Measurements from ENCODE around the gene ILF3.

Gene ILF3

DNA sequence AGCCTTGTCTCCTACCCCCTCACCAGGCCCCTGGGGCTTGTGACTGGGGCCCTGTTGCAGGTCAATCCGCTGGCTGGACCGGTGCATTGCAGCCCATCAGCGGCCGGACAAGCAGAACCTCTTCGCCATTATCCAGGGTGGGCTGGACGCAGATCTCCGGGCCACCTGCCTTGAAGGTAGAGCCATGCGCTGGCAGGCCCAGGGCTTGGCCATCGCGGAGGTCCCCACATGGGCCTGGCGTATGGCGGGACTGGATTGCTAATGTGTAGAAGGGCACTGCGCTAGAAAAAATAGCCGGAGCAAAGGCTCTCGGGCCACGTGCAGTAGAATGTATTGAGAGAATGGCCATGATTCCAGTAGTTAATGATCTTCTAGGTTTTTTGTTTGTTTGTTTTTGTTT lies 53.3 kb downstream of the ILF3 start:
- H3K36me3 Mint-ChIP-seq: peaks cover 2% of the 10 kb centered on the region
- no peak overlapping the region for H3K27ac Mint-ChIP-seq
- CTCF ChIA-PET: interaction anchor here (0.7 kb wide), 1 partner anchor 11 kb away, joined by 3 read pairs; the partner anchor contains the start of gene DNM2
- no peaks in the 10 kb centered on the region for H3K4me1 Mint-ChIP-seq
- no peak for DNase-seq
- H3K27me3 Mint-ChIP-seq: no peaks in the 10 kb centered on the region
- no peak overlapping the region for H3K4me3 Mint-ChIP-seq
- no peaks in the 10 kb centered on the region for H3K9me3 Mint-ChIP-seq

DNA sequence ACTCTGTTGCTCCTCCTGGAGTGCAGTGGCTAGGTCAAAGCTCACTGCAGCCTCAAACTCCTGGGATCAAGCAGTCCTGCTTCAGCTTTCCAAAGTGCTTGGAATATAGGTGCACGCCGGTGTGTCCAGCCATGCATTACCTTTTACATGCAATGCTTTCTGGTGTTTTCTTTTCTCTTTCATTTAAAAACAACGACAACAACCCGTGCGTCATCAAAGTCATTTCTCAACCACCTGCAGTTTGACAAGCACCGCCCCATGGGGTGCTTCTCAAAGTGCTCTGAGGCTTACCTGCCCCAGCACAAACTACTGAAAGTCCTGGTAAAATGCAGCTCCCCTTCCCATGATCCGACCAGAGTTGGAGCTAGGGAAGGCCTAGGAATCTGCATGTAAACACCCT lies 54.1 kb downstream of the ILF3 start:
- Mint-ChIP-seq H3K36me3 (peaks cover 2% of the 10 kb centered on the region), H3K27me3 (no peaks in the 10 kb centered on the region), H3K4me3 (no peak overlapping the region), H3K9me3 (no peaks in the 10 kb centered on the region), H3K4me1 (peaks cover 3% of the 10 kb centered on the region), H3K27ac (no peak overlapping the region)
- CTCF ChIA-PET: interaction anchor here (1.2 kb wide), 1 partner anchor 9 kb away, joined by 5 read pairs; the partner anchor contains the start of gene DNM2
- DNase-seq: no peak

DNA sequence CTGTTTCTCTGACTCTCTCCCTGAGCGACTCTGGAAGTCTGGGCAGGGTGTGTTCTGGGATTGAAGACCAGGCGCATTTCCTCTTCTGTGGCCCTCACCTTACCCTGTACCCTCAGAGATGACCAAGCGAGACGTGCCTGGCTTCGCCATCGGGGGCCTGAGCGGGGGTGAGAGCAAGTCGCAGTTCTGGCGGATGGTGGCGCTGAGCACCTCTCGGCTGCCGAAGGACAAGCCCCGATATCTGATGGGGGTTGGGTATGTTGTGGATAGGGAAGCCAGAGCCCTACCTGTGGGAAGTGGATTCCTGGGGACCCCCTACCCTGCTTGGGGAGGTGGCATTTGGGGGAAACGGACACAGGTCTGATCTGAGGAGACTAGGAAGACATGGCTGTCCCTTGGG lies 57.9 kb downstream of the ILF3 start:
- CTCF ChIA-PET: interaction anchor here (1.3 kb wide), 1 partner anchor 13 kb away, joined by 4 read pairs; no protein-coding TSS in a partner anchor
- peaks cover 7% of the 10 kb centered on the region for H3K36me3 Mint-ChIP-seq

DNA sequence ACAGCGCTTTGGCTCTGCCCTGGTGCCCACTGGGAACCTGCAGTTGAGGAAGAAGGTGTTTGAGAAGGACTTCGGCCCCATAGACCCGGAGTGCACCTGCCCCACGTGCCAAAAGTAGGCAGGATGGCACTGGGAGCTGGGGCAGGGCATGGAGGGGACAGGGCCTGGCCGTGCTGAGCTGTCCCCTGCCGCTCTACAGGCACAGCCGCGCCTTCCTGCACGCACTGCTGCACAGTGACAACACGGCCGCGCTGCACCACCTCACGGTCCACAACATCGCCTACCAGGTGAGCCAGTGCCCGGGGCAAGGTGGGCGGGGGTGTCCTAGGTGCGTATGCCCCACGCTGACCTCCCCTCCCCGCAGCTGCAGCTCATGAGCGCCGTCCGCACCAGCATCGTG lies 58.6 kb downstream of the ILF3 start:
- Mint-ChIP-seq H3K27me3 (no peaks in the 10 kb centered on the region), H3K36me3 (peaks cover 7% of the 10 kb centered on the region), H3K4me3 (no peak overlapping the region), H3K9me3 (no peaks in the 10 kb centered on the region), H3K27ac (no peak overlapping the region), H3K4me1 (peaks cover 17% of the 10 kb centered on the region)
- CTCF ChIA-PET: no interaction called here
- DNase-seq: no peak

More for the DNA sequence above, 57.9 kb downstream of the ILF3 start:
- Mint-ChIP-seq H3K27me3 (no peaks in the 10 kb centered on the region), H3K4me3 (no peak overlapping the region), H3K9me3 (no peaks in the 10 kb centered on the region), H3K27ac (no peak overlapping the region), H3K4me1 (peaks cover 14% of the 10 kb centered on the region)
- no peak for DNase-seq

DNA sequence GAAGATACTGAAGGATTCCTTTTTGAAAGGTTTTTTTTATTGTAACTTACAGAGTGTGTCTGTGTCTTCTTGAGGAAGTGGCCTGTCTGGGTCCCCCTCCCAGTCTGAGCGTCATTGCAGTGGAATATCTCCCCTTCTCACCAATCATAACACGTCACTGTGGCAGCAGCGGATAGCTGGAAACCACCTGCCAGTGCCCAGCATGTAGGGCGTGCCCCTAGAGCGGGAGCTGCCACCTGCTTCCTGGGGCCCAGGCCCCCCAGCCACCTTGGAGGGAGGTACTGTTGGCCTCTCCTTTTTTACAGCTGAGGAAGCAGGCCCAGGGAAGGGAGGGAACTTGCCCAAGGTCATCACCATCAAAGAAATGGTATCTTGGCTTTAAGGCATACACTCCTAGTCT lies 59.2 kb downstream of the ILF3 start:
- no peak overlapping the region for H3K27ac Mint-ChIP-seq
- no peak overlapping the region for H3K4me3 Mint-ChIP-seq
- peaks cover 7% of the 10 kb centered on the region for H3K36me3 Mint-ChIP-seq
- DNase-seq: peak; percentile 28
- no peaks in the 10 kb centered on the region for H3K27me3 Mint-ChIP-seq
- CTCF ChIA-PET: no interaction called here
- no peaks in the 10 kb centered on the region for H3K9me3 Mint-ChIP-seq
- H3K4me1 Mint-ChIP-seq: peaks cover 17% of the 10 kb centered on the region

DNA sequence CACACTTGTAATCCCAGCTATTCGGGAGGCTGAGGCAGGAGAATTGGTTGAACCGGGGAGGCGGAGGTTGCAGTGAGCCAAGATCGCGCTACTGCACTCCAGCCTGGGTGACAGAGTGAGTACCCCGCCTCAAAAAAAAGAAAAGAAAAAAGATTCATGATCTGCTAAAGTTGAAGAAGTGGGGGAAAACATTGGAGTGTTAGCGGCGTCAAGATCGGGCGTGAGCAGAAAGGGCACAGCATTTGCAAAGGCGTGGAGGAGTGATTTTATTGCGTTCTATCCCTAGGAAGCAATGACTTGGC lies 62.9 kb downstream of the ILF3 start:
- Mint-ChIP-seq H3K4me3 (peak overlapping the region; percentile 68), H3K9me3 (no peaks in the 10 kb centered on the region), H3K36me3 (peaks cover 19% of the 10 kb centered on the region), H3K27ac (peak overlapping the region; percentile 78), H3K4me1 (peaks cover 43% of the 10 kb centered on the region), H3K27me3 (no peaks in the 10 kb centered on the region)
- no peak for DNase-seq
- CTCF ChIA-PET: interaction anchor here (0.6 to 8.9 kb wide), 20 partner anchors 8 to 224 kb away, joined by 3 to 142 read pairs (median 8); partner anchors contain the start of genes CARM1 and TMED1

DNA sequence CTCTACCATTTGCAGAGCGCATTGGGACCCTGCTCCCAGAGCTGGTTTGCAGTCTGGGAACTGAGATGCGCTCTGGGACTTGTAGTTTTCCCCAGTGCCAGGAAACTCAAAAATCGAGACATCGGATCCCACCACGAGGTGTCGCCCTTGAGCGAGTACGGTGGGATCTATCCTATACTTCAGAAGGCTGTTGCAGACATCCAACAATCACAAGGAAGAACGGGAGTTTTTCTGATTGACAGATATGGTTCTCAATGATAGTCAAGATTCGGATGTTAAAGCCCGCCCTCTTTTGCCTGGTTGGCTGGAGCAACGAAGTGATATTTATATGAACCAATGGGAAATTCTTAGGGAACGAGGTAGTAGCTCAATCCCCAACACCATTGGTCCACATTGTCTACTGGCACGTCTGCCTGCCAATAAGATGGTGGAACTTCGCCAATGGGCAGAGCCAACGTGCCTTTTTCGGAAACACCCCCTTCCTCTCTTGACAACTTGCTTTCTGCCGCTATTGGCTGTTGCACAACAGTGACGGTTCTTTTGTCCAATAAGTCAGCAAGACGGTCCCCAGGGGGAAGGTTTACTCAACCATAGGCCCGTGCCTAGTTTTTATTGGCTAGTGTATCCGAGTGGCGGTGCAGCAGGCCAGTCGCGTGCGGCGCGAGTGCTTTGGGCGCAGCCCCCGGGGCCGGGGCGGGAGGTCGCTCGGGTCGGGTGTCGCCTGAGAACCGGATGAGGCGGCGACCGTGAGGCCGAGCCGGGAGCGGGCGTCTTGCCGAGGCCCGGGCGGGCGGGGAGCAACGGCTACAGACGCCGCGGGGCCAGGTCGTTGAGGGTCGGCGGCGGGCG lies 63.4 kb downstream of the ILF3 start, which contains the start of gene DNM2:
DNM2 (plus strand) TSS at position 724 of the 849 bp plus-strand sequence. CDS start 164 bp downstream, outside the sequence.
- peak; percentile 98 for DNase-seq
- Mint-ChIP-seq H3K9me3 (no peaks in the 10 kb centered on the region), H3K36me3 (peaks cover 19% of the 10 kb centered on the region), H3K27ac (peak within 1 kb of the TSS; percentile 93), H3K4me3 (peak within 1 kb of the TSS; percentile 98), H3K4me1 (peaks cover 43% of the 10 kb centered on the region), H3K27me3 (no peaks in the 10 kb centered on the region)
- CTCF ChIA-PET: interaction anchor here (0.6 to 8.9 kb wide), 26 partner anchors 9 to 224 kb away, joined by 3 to 142 read pairs (median 4); partner anchors contain the start of genes CARM1, QTRT1 and TMED1

DNA sequence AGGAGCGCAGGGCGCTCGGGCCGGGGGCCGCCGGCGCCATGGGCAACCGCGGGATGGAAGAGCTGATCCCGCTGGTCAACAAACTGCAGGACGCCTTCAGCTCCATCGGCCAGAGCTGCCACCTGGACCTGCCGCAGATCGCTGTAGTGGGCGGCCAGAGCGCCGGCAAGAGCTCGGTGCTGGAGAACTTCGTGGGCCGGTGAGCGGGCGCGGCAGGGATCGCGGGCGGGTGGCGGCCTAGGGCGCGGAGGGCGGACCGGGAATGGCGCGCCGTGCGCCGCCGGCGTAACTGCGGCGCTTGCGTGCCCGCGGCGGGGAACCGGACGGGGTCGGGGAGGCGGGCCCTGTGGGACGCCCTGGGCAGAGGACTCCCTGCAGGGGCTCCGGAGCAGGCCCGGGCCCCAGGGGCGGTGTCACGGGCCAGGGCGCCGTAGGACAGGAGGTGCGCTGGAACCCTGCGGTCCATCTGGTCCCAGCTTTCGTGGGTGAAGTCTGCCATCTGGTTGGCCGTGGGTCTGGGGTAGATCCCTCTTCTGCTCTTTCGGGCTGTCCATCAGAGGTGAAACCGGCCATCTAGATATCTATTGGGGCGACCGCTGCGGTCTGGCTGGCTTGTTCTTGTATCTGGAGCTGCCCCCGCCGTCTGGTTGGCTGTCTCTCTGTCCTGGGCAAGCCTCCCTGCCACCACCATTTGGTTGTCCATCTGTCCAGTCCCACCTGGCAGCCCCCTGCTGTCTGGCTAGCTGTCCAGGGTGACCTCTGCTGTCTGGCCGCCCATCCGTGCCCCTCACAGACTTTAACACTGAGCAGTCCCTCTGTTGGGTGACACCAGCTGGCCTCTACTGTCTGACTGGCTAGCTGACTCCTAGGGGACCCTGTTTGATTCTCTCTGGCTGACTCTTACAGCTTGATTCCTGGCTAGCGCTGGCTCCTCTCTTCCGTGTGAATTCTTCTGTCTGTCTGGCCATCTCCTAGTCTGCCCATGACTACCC lies 64.4 kb downstream of the ILF3 start:
- DNase-seq: peak; percentile 70
- Mint-ChIP-seq H3K4me3 (peak overlapping the region; percentile 98), H3K4me1 (peaks cover 43% of the 10 kb centered on the region), H3K27ac (peak overlapping the region; percentile 93), H3K27me3 (no peaks in the 10 kb centered on the region), H3K36me3 (peaks cover 21% of the 10 kb centered on the region), H3K9me3 (no peaks in the 10 kb centered on the region)
- CTCF ChIA-PET: interaction anchor here (0.7 to 8.9 kb wide), 25 partner anchors 9 to 154 kb away, joined by 3 to 142 read pairs (median 4); partner anchors contain the start of genes CARM1, QTRT1 and TMED1

DNA sequence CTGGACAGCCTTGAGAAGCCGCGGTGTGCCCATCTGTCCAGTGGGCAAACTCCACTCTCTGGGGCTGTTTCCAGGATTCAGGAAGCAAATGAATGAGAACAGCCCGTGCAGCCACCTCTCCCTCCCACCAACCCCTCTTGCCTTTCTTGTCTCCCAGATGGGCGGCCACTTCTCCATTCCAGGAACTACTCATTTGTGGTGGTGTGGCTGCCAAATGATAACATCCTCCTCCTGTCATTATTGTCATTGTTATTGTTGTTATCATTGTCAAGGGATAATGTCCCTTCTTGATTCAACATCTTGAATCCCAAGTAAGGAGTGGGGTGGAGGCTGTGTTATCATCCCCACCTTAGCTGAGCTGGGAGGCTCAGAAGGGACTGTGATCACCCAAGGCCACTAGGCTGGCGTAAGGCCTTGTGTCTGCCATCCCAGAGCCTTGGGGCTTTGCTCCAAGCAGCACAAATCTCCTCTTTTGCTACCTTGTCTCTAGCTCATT lies 65.4 kb downstream of the ILF3 start:
- Mint-ChIP-seq H3K4me3 (peak overlapping the region; percentile 98), H3K27ac (peak overlapping the region; percentile 93), H3K36me3 (peaks cover 18% of the 10 kb centered on the region), H3K4me1 (peaks cover 45% of the 10 kb centered on the region), H3K9me3 (no peaks in the 10 kb centered on the region), H3K27me3 (no peaks in the 10 kb centered on the region)
- DNase-seq: peak; percentile 35
- CTCF ChIA-PET: interaction anchor here (0.9 to 8.9 kb wide), 7 partner anchors 8 to 145 kb away, joined by 3 to 142 read pairs (median 3); no protein-coding TSS in a partner anchor

DNA sequence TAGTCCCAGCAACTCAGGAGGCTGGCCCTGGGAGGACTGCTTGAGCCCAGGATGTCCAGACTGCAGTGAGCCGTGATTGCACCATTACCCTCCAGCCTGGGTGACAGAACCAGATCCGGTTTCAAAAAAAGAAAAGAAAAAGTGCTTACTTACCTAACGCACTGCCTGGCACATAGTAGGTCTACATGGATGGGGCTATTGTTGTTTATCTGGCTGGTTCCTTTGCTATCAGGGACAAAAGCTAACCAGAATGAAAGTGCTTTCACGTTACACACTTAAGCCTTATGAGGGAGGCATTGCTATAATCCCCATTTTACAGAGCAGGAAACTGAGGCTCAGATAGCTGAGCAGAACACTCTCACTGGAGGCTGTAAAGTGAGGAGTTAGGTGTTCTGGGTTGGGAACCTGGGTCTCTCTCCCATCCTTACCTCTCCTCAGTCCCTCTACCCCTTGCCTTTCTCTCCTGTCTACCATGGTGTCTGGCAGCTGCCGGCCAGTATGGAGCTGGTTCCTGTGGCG lies 66.5 kb downstream of the ILF3 start:
- H3K36me3 Mint-ChIP-seq: peaks cover 22% of the 10 kb centered on the region

DNA sequence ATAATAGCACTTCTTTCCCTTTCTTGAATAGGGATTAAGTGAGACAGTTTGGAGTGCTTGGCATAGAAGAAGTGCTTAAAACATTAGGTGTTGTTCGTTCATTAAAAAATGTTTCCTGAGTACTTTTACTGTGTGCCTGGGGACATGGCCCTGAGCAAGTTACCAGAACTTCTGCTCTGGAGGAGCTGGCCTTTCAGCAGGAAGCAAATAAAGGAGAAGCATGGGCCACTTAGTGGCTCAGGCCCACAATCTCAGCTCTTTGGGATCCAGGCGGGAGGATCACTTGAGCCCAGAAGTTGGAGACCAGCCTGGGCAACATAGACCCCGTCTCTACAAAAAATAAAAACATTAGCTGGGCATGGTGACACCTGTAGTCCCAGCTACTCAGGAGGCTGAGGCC lies 69.4 kb downstream of the ILF3 start:
- Mint-ChIP-seq H3K27ac (no peak overlapping the region), H3K4me1 (peaks cover 63% of the 10 kb centered on the region), H3K4me3 (no peak overlapping the region), H3K27me3 (no peaks in the 10 kb centered on the region), H3K9me3 (no peaks in the 10 kb centered on the region), H3K36me3 (peaks cover 39% of the 10 kb centered on the region)
- CTCF ChIA-PET: no interaction called here
- no peak for DNase-seq

More for the DNA sequence above, 66.5 kb downstream of the ILF3 start:
- Mint-ChIP-seq H3K27ac (no peak overlapping the region), H3K9me3 (no peaks in the 10 kb centered on the region), H3K4me3 (peak overlapping the region; percentile 23), H3K4me1 (peaks cover 51% of the 10 kb centered on the region), H3K27me3 (no peaks in the 10 kb centered on the region)
- DNase-seq: no peak
- CTCF ChIA-PET: interaction anchor here (0.8 to 8.9 kb wide), 3 partner anchors 11 to 144 kb away, joined by 4 to 142 read pairs (median 4); no protein-coding TSS in a partner anchor

DNA sequence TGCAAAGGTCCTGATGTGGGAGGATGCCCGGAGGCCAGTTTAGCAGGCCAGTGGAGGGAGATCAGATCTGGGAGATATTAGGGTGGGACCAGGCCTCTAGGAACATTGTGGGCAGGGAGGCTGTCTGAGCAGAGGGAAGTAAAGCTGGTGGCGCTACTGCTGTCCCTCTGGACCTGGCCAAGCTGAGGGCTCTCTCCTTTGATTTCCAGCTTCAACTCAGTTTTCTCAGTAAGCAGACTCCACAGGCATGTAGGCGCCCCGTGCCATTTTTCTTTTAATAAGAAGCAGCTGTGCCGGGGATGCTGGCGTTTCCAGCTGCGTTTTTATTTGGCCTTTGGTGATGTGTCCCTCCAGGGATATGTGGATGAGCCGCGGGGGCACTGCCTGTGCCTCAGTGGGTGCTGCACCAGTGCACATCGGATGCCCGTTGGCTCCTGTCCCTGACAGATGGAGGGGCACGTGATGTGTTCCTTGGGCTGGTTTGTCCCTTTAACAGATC lies 70.5 kb downstream of the ILF3 start:
- H3K36me3 Mint-ChIP-seq: peaks cover 37% of the 10 kb centered on the region
- no peak overlapping the region for H3K4me3 Mint-ChIP-seq
- H3K27ac Mint-ChIP-seq: no peak overlapping the region
- DNase-seq: no peak
- H3K27me3 Mint-ChIP-seq: no peaks in the 10 kb centered on the region
- CTCF ChIA-PET: no interaction called here
- H3K4me1 Mint-ChIP-seq: peaks cover 64% of the 10 kb centered on the region
- H3K9me3 Mint-ChIP-seq: no peaks in the 10 kb centered on the region

DNA sequence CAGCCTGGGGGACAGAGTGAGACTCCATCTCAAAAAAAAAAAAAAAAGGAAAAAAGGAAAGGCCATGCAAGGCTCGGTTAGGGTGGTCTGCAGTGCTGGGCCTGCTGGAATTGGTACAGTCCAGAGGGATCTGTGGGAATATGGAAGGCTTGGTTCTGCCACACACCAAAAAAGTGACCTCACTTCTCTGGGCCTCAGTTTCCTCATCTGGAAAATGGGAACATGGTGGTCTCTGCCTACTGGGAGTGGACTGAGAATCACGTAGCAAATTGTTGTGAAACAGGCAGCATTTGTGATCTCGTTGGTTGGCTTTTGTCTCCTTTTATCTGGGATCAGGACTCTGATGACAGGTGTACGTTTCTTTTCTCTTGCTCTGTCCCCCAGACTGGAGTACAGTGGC lies 71.3 kb downstream of the ILF3 start:
- CTCF ChIA-PET: no interaction called here
- Mint-ChIP-seq H3K4me1 (peaks cover 64% of the 10 kb centered on the region), H3K4me3 (no peak overlapping the region), H3K36me3 (peaks cover 38% of the 10 kb centered on the region), H3K27ac (no peak overlapping the region), H3K27me3 (no peaks in the 10 kb centered on the region), H3K9me3 (no peaks in the 10 kb centered on the region)
- DNase-seq: no peak
